GM10248 (cell line): ENCODE measurements around the gene TAF1D.

ENCODE experiments used
- CTCF ChIA-PET: fragments of 300-600 bp; sonication (Branson Sonifier 250); formaldehyde crosslinking; extraction: SDS; loops from one replicate; lab custom pipeline; 2021; ENCODE audit warnings: antibody characterized with exemption; lab: Yijun Ruan, JAX
- POLR2A ChIA-PET: fragments of 350-650 bp; sonication (Branson Sonifier 250); formaldehyde crosslinking; extraction: SDS; loops from one replicate; lab custom pipeline; 2020; ENCODE audit warnings: antibody characterized with exemption; lab: Yijun Ruan, JAX
- DNase-seq: peaks from one replicate; pipeline ENCODE4 v3.0.0; 2012; ENCODE audit errors: extremely low spot score
- TF ChIP-seq, protein P1 (sequence below): IDR thresholded peaks from 2 replicates; pipeline ENCODE4 v1.5.1; 2012; ENCODE audit warnings: mild to moderate bottlenecking, low read depth; ENCODE audit errors: extremely low read depth, missing control alignments, control extremely low read depth

Gene TAF1D

GRCh38 chr11:93689240-93689639 lies 52.1 kb downstream of the TAF1D start:
- DNase-seq, result peak; percentile 10

GRCh38 chr11:93686812-93687211 lies 54.5 kb downstream of the TAF1D start:
- no peak for DNase-seq
- TF ChIP-seq, protein P1, sequence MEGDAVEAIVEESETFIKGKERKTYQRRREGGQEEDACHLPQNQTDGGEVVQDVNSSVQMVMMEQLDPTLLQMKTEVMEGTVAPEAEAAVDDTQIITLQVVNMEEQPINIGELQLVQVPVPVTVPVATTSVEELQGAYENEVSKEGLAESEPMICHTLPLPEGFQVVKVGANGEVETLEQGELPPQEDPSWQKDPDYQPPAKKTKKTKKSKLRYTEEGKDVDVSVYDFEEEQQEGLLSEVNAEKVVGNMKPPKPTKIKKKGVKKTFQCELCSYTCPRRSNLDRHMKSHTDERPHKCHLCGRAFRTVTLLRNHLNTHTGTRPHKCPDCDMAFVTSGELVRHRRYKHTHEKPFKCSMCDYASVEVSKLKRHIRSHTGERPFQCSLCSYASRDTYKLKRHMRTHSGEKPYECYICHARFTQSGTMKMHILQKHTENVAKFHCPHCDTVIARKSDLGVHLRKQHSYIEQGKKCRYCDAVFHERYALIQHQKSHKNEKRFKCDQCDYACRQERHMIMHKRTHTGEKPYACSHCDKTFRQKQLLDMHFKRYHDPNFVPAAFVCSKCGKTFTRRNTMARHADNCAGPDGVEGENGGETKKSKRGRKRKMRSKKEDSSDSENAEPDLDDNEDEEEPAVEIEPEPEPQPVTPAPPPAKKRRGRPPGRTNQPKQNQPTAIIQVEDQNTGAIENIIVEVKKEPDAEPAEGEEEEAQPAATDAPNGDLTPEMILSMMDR, result no peak
- CTCF ChIA-PET, result no interaction called here
- POLR2A ChIA-PET, result no interaction called here

More at GRCh38 chr11:93689240-93689639, 52.1 kb downstream of the TAF1D start:
- CTCF ChIA-PET, result interaction anchor here (0.6 to 2.1 kb wide), 4 partner anchors 26 to 51 kb away, joined by 3 to 5 read pairs (median 4); no protein-coding TSS in a partner anchor
- POLR2A ChIA-PET, result no interaction called here
- TF ChIP-seq, protein P1, result no peak

- POLR2A ChIA-PET, result no interaction called here
These were observed 55.1 kb downstream of the TAF1D start for GRCh38 chr11:93686226-93686625.

More at GRCh38 chr11:93686226-93686625, 55.1 kb downstream of the TAF1D start:
- no peak for DNase-seq
- TF ChIP-seq, protein P1, result no peak
- CTCF ChIA-PET, result interaction anchor here (1.1 to 1.5 kb wide), 2 partner anchors 34 to 56 kb away, joined by 3 read pairs; no protein-coding TSS in a partner anchor
